WI38 (cell line): Measurements from ENCODE around the gene HOXB8.

Source experiments
- H3K4me3 ChIP-seq: 2 replicates; pipeline ENCODE4 v1.5.1; 2011; ENCODE audit warnings: low read depth, mild to moderate bottlenecking, control low read depth, low read length
- CTCF ChIP-seq: IDR thresholded peaks from 2 replicates; pipeline ENCODE4 v1.5.1; 2012; ENCODE audit warnings: low read depth, mild to moderate bottlenecking, control low read depth, low read length

HOXB8 gene

GRCh38 chr17:48597778-48598631 lies 17.1 kb downstream of the HOXB8 start:
- H3K4me3 ChIP-seq, result peak overlapping the region; percentile 84
- no peak for TF ChIP-seq CTCF

GRCh38 chr17:48597528-48597777 lies 17.6 kb downstream of the HOXB8 start:
- peak overlapping the region; percentile 84 for H3K4me3 ChIP-seq
- TF ChIP-seq CTCF, result no peak

GRCh38 chr17:48596735-48597527 lies 18.2 kb downstream of the HOXB8 start:
- TF ChIP-seq CTCF, result no peak
- H3K4me3 ChIP-seq, result peak overlapping the region; percentile 84

- peak overlapping the region; percentile 84 for H3K4me3 ChIP-seq
- no peak for TF ChIP-seq CTCF
Observed at GRCh38 chr17:48596000-48596734, 18.9 kb downstream of the HOXB8 start.

GRCh38 chr17:48595278-48595999 lies 19.7 kb downstream of the HOXB8 start:
- peak overlapping the region; percentile 84 for H3K4me3 ChIP-seq
- no peak for TF ChIP-seq CTCF

- TF ChIP-seq CTCF, result no peak
- peak overlapping the region; percentile 84 for H3K4me3 ChIP-seq
Observed at GRCh38 chr17:48594538-48595277, 20.4 kb downstream of the HOXB8 start.
